ENCODE results near the gene CYP2A6. TPM values are rescaled to one million over a fixed set of nuclear protein-coding genes. Genes with fewer than 3 reads are reported as not detected.

The CYP2A6 gene
- total and polyA plus RNA-seq, 2 of the 4 experiments (the other 2 are of a cell fraction) = not detected

- Histone ChIP-seq H3K36me3 (ENCODE audit: control insufficient read depth, insufficient read depth, low read length) (no peaks in the 10 kb centered on the region), H3K18ac (ENCODE audit: low read depth, low read length) (no peak overlapping the region), H2AFZ (replicated peaks; ENCODE audit: low read length, poor library complexity) (no peak overlapping the region), H3K9me3 (ENCODE audit: control insufficient read depth, insufficient read depth, low read length) (no peaks in the 10 kb centered on the region), H3K4me1 (ENCODE audit: control insufficient read depth, insufficient read depth, low read length) (no peaks in the 10 kb centered on the region), H4K5ac (ENCODE audit: low read depth, low read length) (no peak overlapping the region), H4K8ac (ENCODE audit: low read depth in 2 of 2, low read length in 2 of 2) (no peak overlapping the region), H2BK20ac (ENCODE audit: low read depth, low read length) (no peak overlapping the region), H2BK5ac (ENCODE audit: low read depth, low read length, poor library complexity, severe bottlenecking) (no peak overlapping the region), H3K56ac (ENCODE audit: extremely low read depth, insufficient read depth, low read length) (no peak overlapping the region), H3K4ac (ENCODE audit: low read depth, low read length) (no peak overlapping the region), H3K27me3 (ENCODE audit: control insufficient read depth, insufficient read depth, low read length) (peaks cover 2% of the 10 kb centered on the region; the same call in 1 of the 2 replicates), H2AK5ac (ENCODE audit: low read depth, low read length) (no peak overlapping the region), H2AK9ac (replicated peaks; ENCODE audit: low read depth, low read length, poor library complexity) (no peak overlapping the region), H2BK120ac (ENCODE audit: low read depth, low read length) (no peak overlapping the region), H3K4me2 (ENCODE audit: low read depth, low read length) (no peak overlapping the region), H3K9ac (ENCODE audit: low read depth, low read length) (no peak overlapping the region), H3K9me1 (ENCODE audit: insufficient read depth, low read length) (no peaks in the 10 kb centered on the region), H3K14ac (replicated peaks; ENCODE audit: low read depth, low read length) (no peak overlapping the region), H2BK15ac (ENCODE audit: low read depth, low read length) (no peak overlapping the region), H3K23ac (ENCODE audit: low read depth, low read length) (no peak overlapping the region), H4K91ac (ENCODE audit: insufficient read depth, low read depth, low read length) (no peak overlapping the region), H3K27ac (ENCODE audit: insufficient read depth, low read length) (no peak overlapping the region), H4K20me1 (ENCODE audit: insufficient read depth, low read length) (no peaks in the 10 kb centered on the region), H3K79me1 (ENCODE audit: low read depth in 1 of 2, low read length in 2 of 2) (no peaks in the 10 kb centered on the region), H3K4me3 (ENCODE audit: insufficient read depth, low read depth, low read length) (no peak overlapping the region)
- intact Hi-C loops (cut with micrococcal nuclease) (no loop called here), in situ Hi-C loops (cut with MboI; ENCODE audit: low sequenced_read_pairs) (no loop called here), dilution Hi-C loops (cut with HindIII; ENCODE audit: low sequenced_read_pairs, unreplicated experiment) (no loop called here)
- BruUV-seq (replicated peaks) = no TSS peak
- TF ChIP-seq SMC3 (IDR thresholded peaks at IDR 0.05; ENCODE audit: low read depth, low read length) = no peak
- TF ChIP-seq RCOR1 (IDR thresholded peaks at IDR 0.05; ENCODE audit: insufficient replicate concordance, low read length) = no peak
- TF ChIP-seq MAFK (IDR thresholded peaks at IDR 0.05; ENCODE audit: low read depth, low read length) = no peak
- no peak for TF ChIP-seq CEBPB (IDR thresholded peaks at IDR 0.05; ENCODE audit: low read depth, low read length)
- TF ChIP-seq MAZ (IDR thresholded peaks at IDR 0.05; ENCODE audit: borderline replicate concordance, low read depth, low read length) = no peak
- TF ChIP-seq RFX5 (IDR thresholded peaks at IDR 0.05; ENCODE audit: low read depth, low read length) = no peak
- no peak for TF ChIP-seq ELK1 (IDR thresholded peaks at IDR 0.05; ENCODE audit: borderline replicate concordance, low read depth, low read length)
- no peak for TF ChIP-seq CHD1 (IDR thresholded peaks at IDR 0.05; ENCODE audit: low read depth, low read length)
- no peak for TF ChIP-seq MXI1 (IDR thresholded peaks at IDR 0.05; ENCODE audit: borderline replicate concordance, low read depth, low read length)
- TF ChIP-seq POLR2A (IDR thresholded peaks at IDR 0.05; ENCODE audit: low read depth, low read length) = no peak
- no peak for TF ChIP-seq CTCF (conservative IDR thresholded peaks at IDR 0.05; ENCODE audit: low read depth, low read length)
- TF ChIP-seq NFE2L2 (IDR thresholded peaks at IDR 0.05; ENCODE audit: low read depth, low read length) = no peak
- TF ChIP-seq RAD21 (IDR thresholded peaks at IDR 0.05; ENCODE audit: low read length) = no peak
- no peak for TF ChIP-seq USF2 (IDR thresholded peaks at IDR 0.05; ENCODE audit: low read depth, low read length)
- no peak for TF ChIP-seq FOS (IDR thresholded peaks at IDR 0.05; ENCODE audit: low read depth, low read length)
- WGBS, 2 experiments (ENCODE audit: extremely low coverage in 2 of 2, insufficient read length in 1 of 2) = 76% methylated on average over 5 of the region's 7 CpGs; no CpG with 5 or more reads in 1 of the 2 experiments
- ATAC-seq (ENCODE audit: low read depth) (no peak), DNase-seq (no peak)
- ChIA-PET POLR2A (ENCODE audit: unreplicated experiment) (no interaction called here), CTCF (no interaction called here)
Observed at GRCh38 chr19:40867701-40868100, 17.5 kb upstream of the CYP2A6 start.

Measured in IMR-90 (cell line).